Left hindlimb (tissue), 1 donor: ENCODE measurements around the gene FCSK.

Experiments used
- DNase-seq: peaks from one replicate; pipeline ENCODE4 v3.0.0-alpha.2; 2018

The FCSK gene

DNA sequence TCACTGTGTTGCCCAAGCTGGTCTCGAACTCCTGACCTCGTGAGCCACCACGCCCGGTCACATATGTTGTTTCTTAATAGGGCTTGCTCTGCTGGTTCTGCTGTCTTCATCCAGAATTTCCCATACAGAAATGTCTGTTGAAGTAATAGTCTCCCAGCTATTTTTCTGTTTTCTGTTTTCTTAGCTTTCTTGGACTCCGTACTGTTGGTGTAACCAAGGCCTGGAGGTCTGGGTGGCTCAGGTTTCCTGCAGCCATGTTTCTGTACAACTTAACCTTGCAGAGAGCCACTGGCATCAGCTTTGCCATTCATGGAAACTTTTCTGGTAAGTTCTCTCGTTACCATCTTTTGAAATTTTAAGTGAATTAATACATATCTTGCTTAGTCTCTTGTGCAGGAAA is 72.0 kb downstream of the FCSK start:
- no peak for DNase-seq

- DNase-seq: no peak
Observed at GRCh38 chr16:70527315-70527996, 73.1 kb downstream of the FCSK start.

DNA sequence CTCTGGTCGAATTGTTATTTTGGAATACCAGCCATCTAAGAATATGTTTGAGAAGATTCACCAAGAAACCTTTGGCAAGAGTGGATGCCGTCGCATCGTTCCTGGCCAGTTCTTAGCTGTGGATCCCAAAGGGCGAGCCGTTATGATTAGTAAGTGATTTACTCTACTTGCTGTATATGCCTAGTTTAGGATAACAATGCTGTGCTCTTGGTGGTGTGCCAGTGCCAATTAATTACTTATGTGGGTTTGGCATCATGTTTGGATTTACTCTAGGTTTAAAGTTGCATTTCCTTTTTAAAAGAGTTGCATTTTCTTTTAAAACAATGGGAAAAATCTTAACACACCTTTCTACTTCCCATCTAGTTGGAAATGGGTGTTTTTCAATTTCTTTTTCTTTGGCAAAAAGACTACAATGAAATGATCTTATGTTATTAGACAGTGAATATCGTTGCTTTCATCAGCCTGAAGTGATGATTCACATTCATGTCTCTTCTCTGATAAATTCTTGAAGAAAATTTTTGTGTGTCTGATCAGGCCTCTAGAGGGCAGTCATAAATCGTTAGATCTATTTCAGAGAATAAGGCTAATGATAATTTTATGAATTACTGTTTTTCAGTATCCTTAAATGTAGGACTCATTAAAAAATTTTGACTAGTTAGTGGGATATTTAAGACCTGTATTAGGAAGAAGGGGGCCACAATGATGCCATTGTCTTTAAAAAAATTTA is 74.8 kb downstream of the FCSK start:
- DNase-seq: no peak
